GM18858 (cell line): Measurements from ENCODE around the gene ARL5A.

Experiments used
- ATAC-seq: cut with Tn5 transposase; IDR thresholded peaks from one replicate; pipeline ENCODE4 v1.9.1; 2021; ENCODE audit not compliant: unreplicated experiment

The ARL5A gene

GRCh38 chr2:151841047-151841424, 12.8 kb upstream of the ARL5A start:
- ATAC-seq = no peak

- peak; percentile 96 for ATAC-seq
Measured at GRCh38 chr2:151840216-151841046, 12.2 kb upstream of the ARL5A start.

- ATAC-seq = no peak
Measured at GRCh38 chr2:151837926-151838325, 9.7 kb upstream of the ARL5A start.

- peak; percentile 75 for ATAC-seq
Measured at GRCh38 chr2:151833984-151834383, 5.8 kb upstream of the ARL5A start.

GRCh38 chr2:151830961-151831360, 2.7 kb upstream of the ARL5A start:
- ATAC-seq = no peak

- ATAC-seq = no peak
Measured at GRCh38 chr2:151828890-151829324, 686 bp upstream of the ARL5A start.

GRCh38 chr2:151827564-151828142, 568 bp downstream of the ARL5A start:
- ATAC-seq = no peak

- ATAC-seq = no peak
Measured at GRCh38 chr2:151826737-151827157, 1.5 kb downstream of the ARL5A start.

GRCh38 chr2:151824886-151825285, 3.3 kb downstream of the ARL5A start:
- ATAC-seq = no peak

- ATAC-seq = no peak
Measured at GRCh38 chr2:151823651-151824050, 4.6 kb downstream of the ARL5A start.

GRCh38 chr2:151819920-151820319, 8.3 kb downstream of the ARL5A start:
- peak; percentile 84 for ATAC-seq

- ATAC-seq = no peak
Measured at GRCh38 chr2:151817929-151818328, 10.3 kb downstream of the ARL5A start.

GRCh38 chr2:151816843-151817242, 11.4 kb downstream of the ARL5A start:
- ATAC-seq = no peak

GRCh38 chr2:151815821-151816489, 12.3 kb downstream of the ARL5A start:
- no peak for ATAC-seq

- no peak for ATAC-seq
Measured at GRCh38 chr2:151810489-151810888, 17.7 kb downstream of the ARL5A start.

GRCh38 chr2:151809073-151809383, 19.2 kb downstream of the ARL5A start:
- no peak for ATAC-seq

GRCh38 chr2:151808258-151809072, 19.8 kb downstream of the ARL5A start:
- ATAC-seq = no peak

- ATAC-seq = no peak
Measured at GRCh38 chr2:151805961-151806360, 22.3 kb downstream of the ARL5A start.

- no peak for ATAC-seq
Measured at GRCh38 chr2:151805343-151805742, 22.9 kb downstream of the ARL5A start.

GRCh38 chr2:151803811-151804210, 24.4 kb downstream of the ARL5A start:
- no peak for ATAC-seq

GRCh38 chr2:151802315-151802714, 25.9 kb downstream of the ARL5A start:
- no peak for ATAC-seq
